Measurements from ENCODE around the gene MRGPRD. TPM values are rescaled to one million over a fixed set of nuclear protein-coding genes. Genes with fewer than 3 reads are reported as not detected.

MRGPRD gene
- total and polyA plus RNA-seq, 2 of the 8 experiments (the other 6 are each of a cell fraction or from before 2014, with no cell fraction given): not detected

DNA sequence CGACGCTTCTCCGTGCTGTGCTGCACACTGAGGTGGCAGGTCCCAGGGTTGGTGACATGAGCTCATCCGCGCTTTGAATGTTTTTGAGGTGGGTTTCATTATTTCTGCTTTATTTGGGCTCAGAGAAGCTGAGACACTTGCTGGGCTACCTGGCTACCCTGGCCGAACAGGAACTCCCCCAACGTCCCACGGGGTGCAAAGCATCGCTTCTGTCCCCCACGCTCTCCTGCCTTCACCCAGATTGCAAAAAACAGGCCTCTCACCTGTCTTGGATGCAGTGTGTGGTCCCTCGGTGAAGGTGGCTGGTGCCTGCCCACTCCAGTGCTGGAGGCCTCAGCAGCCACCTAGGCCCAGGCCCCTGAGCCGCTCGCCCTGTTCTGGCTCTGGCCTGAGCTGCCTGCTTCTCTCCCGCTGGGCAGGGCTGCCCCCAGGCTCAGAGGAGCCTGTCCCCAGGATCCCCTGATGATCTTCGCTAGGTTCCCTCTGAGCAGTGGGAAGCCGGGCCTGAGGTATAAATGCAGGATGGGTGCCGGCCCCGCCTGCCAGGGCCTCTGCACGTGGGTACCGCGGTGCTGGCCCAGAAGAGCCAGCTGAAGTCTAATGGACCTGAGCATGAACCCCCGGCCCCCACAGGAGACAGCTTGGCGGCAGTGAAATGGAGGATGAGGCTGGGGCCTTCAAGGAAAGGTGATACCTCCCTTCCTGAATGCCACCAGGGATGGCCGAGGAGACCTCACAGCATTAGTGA, 15.8 kb upstream of the MRGPRD start:
- Histone ChIP-seq H3K4me1 (replicated peaks in 1 of 4; ENCODE audit: control insufficient read depth in 3 of 4, insufficient read depth in 4 of 4, low read length in 3 of 4) (peaks cover 0 to 2% (median 1%) of the 10 kb centered on the region in 4 experiments; a peak in 2 of 7 replicates), H3K4me2 (ENCODE audit: insufficient read depth in 1 of 2, low read depth in 2 of 2, low read length in 2 of 2) (no peak overlapping the region), H3K9me3 (ENCODE audit: insufficient read depth in 2 of 2, low read depth in 1 of 2, low read length in 1 of 2) (no peaks in the 10 kb centered on the region), H3K9ac (replicated peaks in 1 of 4; ENCODE audit: extremely low read depth in 1 of 4, low read depth in 3 of 4, low read length in 3 of 4) (no peak overlapping the region), H2BK20ac (ENCODE audit: low read length) (no peak overlapping the region), H2BK120ac (replicated peaks; ENCODE audit: low read depth, low read length) (no peak overlapping the region), H2AK5ac (ENCODE audit: low read depth, low read length) (no peak overlapping the region), H2BK12ac (ENCODE audit: low read depth, low read length) (no peak overlapping the region), H3K27me3 (replicated peaks in 1 of 4; ENCODE audit: control insufficient read depth in 3 of 4, extremely low read depth in 1 of 4, insufficient read depth in 3 of 4, low read length in 3 of 4) (no peaks in the 10 kb centered on the region), H4K8ac (ENCODE audit: extremely low read depth, insufficient read depth, low read length) (no peak overlapping the region; the same call in 1 of the 2 replicates), H2AFZ (ENCODE audit: low read length) (no peak overlapping the region), H4K5ac (ENCODE audit: insufficient read length, low read depth, low read length) (no peak overlapping the region), H2BK5ac (ENCODE audit: low read depth, low read length) (no peak overlapping the region), H3K23ac (ENCODE audit: insufficient read length) (no peak overlapping the region), H3K36me3 (ENCODE audit: control insufficient read depth in 2 of 4, insufficient read depth in 4 of 4, low read length in 3 of 4) (no peaks in the 10 kb centered on the region), H3K23me2 (ENCODE audit: low read depth, low read length) (no peaks in the 10 kb centered on the region), H3K79me1 (ENCODE audit: low read depth, low read length) (no peaks in the 10 kb centered on the region), H3K27ac (ENCODE audit: low read depth, low read length) (no peak overlapping the region), H3K4me3 (ENCODE audit: extremely low read depth in 1 of 4, insufficient read depth in 2 of 4, low read depth in 3 of 4, low read length in 4 of 4) (no peak overlapping the region), H3K79me2 (ENCODE audit: control insufficient read depth in 1 of 2, insufficient read depth in 2 of 2, low read length in 2 of 2) (no peaks in the 10 kb centered on the region), H3K4ac (replicated peaks; ENCODE audit: insufficient read length, low read depth, low read length) (no peak overlapping the region), H3K18ac (ENCODE audit: extremely low read depth, low read length) (no peak overlapping the region), H4K20me1 (replicated peaks in 1 of 2; ENCODE audit: control insufficient read depth in 1 of 2, insufficient read depth in 2 of 2, low read length in 2 of 2) (peaks cover 0 to 2% of the 10 kb centered on the region in 2 experiments), H2BK15ac (ENCODE audit: low read length) (no peak overlapping the region), H4K91ac (replicated peaks; ENCODE audit: insufficient read length, low read length) (no peak overlapping the region), H3K56ac (replicated peaks; ENCODE audit: insufficient read length, low read depth, low read length) (no peak overlapping the region), H3K14ac (ENCODE audit: insufficient read length) (no peak overlapping the region)
- FAIRE-seq (no peak), DNase-seq (ENCODE audit: low read depth in 1 of 2, low spot score in 2 of 2) (no peak)
- ChIA-PET POLR2A (ENCODE audit: partially characterized antibody) (no interaction called here), CTCF (ENCODE audit: partially characterized antibody) (interaction anchor here (1.0 to 1.8 kb wide), 4 partner anchors 10 to 63 kb away, joined by 4 to 5 read pairs (median 5); partner anchors contain the start of gene MRGPRF)
- WGBS, 2 experiments (ENCODE audit: extremely low coverage in 1 of 2, insufficient coverage in 1 of 2, insufficient read length in 1 of 2, insufficient replicate concordance in 2 of 2, low coverage in 1 of 2, low lambda C conversion rate in 2 of 2, missing lambda C conversion rate in 1 of 2): 91% methylated on average over 21 of the region's 24 CpGs; no CpG with 5 or more reads in 1 of the 2 experiments
- TF ChIP-seq POLR2AphosphoS5 (IDR thresholded peaks at IDR 0.05; ENCODE audit: low read depth, low read length): no peak
- TF ChIP-seq, protein P1, sequence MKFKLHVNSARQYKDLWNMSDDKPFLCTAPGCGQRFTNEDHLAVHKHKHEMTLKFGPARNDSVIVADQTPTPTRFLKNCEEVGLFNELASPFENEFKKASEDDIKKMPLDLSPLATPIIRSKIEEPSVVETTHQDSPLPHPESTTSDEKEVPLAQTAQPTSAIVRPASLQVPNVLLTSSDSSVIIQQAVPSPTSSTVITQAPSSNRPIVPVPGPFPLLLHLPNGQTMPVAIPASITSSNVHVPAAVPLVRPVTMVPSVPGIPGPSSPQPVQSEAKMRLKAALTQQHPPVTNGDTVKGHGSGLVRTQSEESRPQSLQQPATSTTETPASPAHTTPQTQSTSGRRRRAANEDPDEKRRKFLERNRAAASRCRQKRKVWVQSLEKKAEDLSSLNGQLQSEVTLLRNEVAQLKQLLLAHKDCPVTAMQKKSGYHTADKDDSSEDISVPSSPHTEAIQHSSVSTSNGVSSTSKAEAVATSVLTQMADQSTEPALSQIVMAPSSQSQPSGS (IDR thresholded peaks at IDR 0.05; ENCODE audit: low read length): no peak
- no peak for TF ChIP-seq KDM4A (IDR thresholded peaks at IDR 0.05; ENCODE audit: low read depth, low read length, severe bottlenecking)
- no peak for TF ChIP-seq YY1 (IDR thresholded peaks at IDR 0.05; ENCODE audit: low read depth, low read length)
- no peak for TF ChIP-seq ASH2L (IDR thresholded peaks at IDR 0.05; ENCODE audit: low read length)
- TF ChIP-seq, protein P2, sequence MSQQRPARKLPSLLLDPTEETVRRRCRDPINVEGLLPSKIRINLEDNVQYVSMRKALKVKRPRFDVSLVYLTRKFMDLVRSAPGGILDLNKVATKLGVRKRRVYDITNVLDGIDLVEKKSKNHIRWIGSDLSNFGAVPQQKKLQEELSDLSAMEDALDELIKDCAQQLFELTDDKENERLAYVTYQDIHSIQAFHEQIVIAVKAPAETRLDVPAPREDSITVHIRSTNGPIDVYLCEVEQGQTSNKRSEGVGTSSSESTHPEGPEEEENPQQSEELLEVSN (IDR thresholded peaks at IDR 0.05): no peak
- TF ChIP-seq TBP (IDR thresholded peaks at IDR 0.05; ENCODE audit: low read depth, low read length): no peak
- TF ChIP-seq KDM5A (IDR thresholded peaks at IDR 0.05; ENCODE audit: low read length): no peak
- TF ChIP-seq KDM1A (IDR thresholded peaks at IDR 0.05; ENCODE audit: borderline replicate concordance, low read length): no peak
- no peak for TF ChIP-seq FOSL1 (IDR thresholded peaks at IDR 0.05; ENCODE audit: insufficient read depth, low read depth, low read length)

All from H1 (cell line).